ENCODE results near the gene VASP. TPM values are rescaled to one million over a fixed set of nuclear protein-coding genes. Genes with fewer than 3 reads are reported as not detected.

Gene VASP
- total and polyA plus RNA-seq, 2 of the 13 experiments (the other 11 are each of a cell fraction or from before 2014, with no cell fraction given) = 41.8 to 67.1 TPM

DNA sequence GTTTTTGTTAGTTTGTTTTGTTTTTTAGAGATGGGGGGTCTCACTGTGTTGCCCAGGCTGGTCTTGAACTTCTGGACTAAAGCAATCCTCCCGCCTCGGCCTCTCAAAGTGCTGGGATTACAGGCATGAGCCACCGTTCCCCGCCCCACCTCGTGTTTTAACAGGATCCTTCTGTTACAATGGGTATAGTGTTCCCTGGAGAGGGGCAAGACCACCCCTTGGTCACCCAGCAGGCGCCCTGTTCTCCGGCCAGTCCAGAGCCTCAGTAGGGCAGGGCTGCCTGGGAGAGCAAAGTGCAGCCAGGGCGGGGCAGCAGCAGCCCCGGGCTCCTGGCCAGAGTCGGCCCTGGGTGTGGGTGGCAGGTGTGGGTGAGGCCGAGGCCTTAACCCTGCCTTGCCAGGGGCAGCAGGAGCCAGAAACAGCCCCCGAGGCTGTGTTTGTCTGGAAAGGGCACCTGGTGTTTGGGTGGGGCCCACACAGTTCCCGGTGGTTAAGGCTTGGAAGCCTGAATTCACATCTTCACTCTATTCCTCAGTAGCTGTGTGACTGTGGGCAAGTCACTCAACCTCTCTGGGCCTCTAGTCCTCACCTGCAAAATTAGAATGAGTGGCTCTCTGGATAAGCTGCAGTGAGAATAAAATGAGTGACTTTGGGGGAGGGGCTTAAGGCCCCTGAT is 7.2 kb downstream of the VASP start (continued):
- TF ChIP-seq ZBTB40 (IDR thresholded peaks at IDR 0.05) (no peak), ZBTB40 (CRISPR knock-in tag; IDR thresholded peaks at IDR 0.05) (no peak), NFATC3 (CRISPR knock-in tag; IDR thresholded peaks at IDR 0.05) (no peak), ZNF264 (CRISPR knock-in tag; IDR thresholded peaks at IDR 0.05) (no peak; the same call in 1 of the 2 replicates), TEAD2 (CRISPR knock-in tag; IDR thresholded peaks at IDR 0.05) (no peak), KDM4B (CRISPR knock-in tag; IDR thresholded peaks at IDR 0.05) (no peak), PHF20 (CRISPR knock-in tag; IDR thresholded peaks at IDR 0.05) (no peak), ZNF260 (CRISPR knock-in tag; IDR thresholded peaks at IDR 0.05; ENCODE audit: borderline replicate concordance, low read depth) (no peak), TGIF2 (CRISPR knock-in tag; IDR thresholded peaks at IDR 0.05) (no peak), TOPORS (CRISPR knock-in tag; IDR thresholded peaks at IDR 0.05) (no peak), ZNF749 (CRISPR knock-in tag; IDR thresholded peaks at IDR 0.05; ENCODE audit: borderline replicate concordance) (no peak), SMAD3 (CRISPR knock-in tag; IDR thresholded peaks at IDR 0.05) (0 out of 2 replicates have a peak, but pooled peaks have one; percentile 24), MYPOP (CRISPR knock-in tag; IDR thresholded peaks at IDR 0.05) (peak; percentile 61; the same call in 1 of the 2 replicates), MAF1 (CRISPR knock-in tag; IDR thresholded peaks at IDR 0.05; ENCODE audit: borderline replicate concordance) (no peak), FIP1L1 (IDR thresholded peaks at IDR 0.05; ENCODE audit: borderline replicate concordance, insufficient read depth, low read depth, low read length) (0 out of 2 replicates have a peak, but pooled peaks have one; percentile 68), ZNF652 (CRISPR knock-in tag; IDR thresholded peaks at IDR 0.05; ENCODE audit: borderline replicate concordance, low read depth) (peak; percentile 92), ZC3H13 (CRISPR knock-in tag; IDR thresholded peaks at IDR 0.05) (peak; percentile 60; the same call in 1 of the 2 replicates), ZNF44 (CRISPR knock-in tag; IDR thresholded peaks at IDR 0.05) (no peak), ZSCAN31 (CRISPR knock-in tag; IDR thresholded peaks at IDR 0.05; ENCODE audit: low read depth) (no peak), RXRB (CRISPR knock-in tag; IDR thresholded peaks at IDR 0.05; ENCODE audit: borderline replicate concordance) (peak; percentile 59; the same call in 1 of the 2 replicates), ZSCAN30 (CRISPR knock-in tag; IDR thresholded peaks at IDR 0.05) (no peak; the same call in 1 of the 2 replicates)
